MM.1S (cell line): ENCODE measurements around the gene SRC.

Experiments
- EZH2 ChIP-seq: fragments of 300-600 bp; sonication (generic); optimal IDR thresholded peaks from 2 replicates; pipeline ENCODE3; 2017; ENCODE audit warnings: low read depth, mild to moderate bottlenecking, antibody characterized with exemption, low read length, mixed read lengths
- EZH2phosphoT487 ChIP-seq: fragments of 300-600 bp; sonication (generic); IDR thresholded peaks from 2 replicates; pipeline ENCODE4 v1.6.1; 2018; ENCODE audit warnings: antibody characterized with exemption, low read length

GRCh38 chr20:37347891-37348791 lies 2.2 kb downstream of the SRC start:
- TF ChIP-seq EZH2 = no peak
- no peak for TF ChIP-seq EZH2phosphoT487
